Right cardiac atrium (tissue), 5 donors: ENCODE data around the gene ODF4. TPM values are rescaled to one million over a fixed set of nuclear protein-coding genes. Genes with fewer than 3 reads are reported as not detected.

ENCODE experiments used
- ATAC-seq, 2 donors: fragments of 200-7000 bp; cut with Tn5 transposase; one replicate each; pipeline versions ENCODE4 v1.8.0 to v1.9.1; 2020; ENCODE audit warnings: moderate library complexity in 2 of 2, mild to moderate bottlenecking in 1 of 2
- DNase-seq, 3 donors: peaks; one replicate each; pipeline ENCODE4 v3.0.0-alpha.2; 2020
- H3K27ac ChIP-seq: one replicate; pipeline ENCODE4 v1.5.1; 2013; ENCODE audit warnings: mild to moderate bottlenecking, low read length, control low read depth, moderate library complexity
- H3K27me3 ChIP-seq: one replicate; pipeline ENCODE4 v1.6.1; 2013; ENCODE audit not compliant: control insufficient read depth, insufficient read depth
- H3K4me1 ChIP-seq: one replicate; pipeline ENCODE4 v1.6.1; 2013; ENCODE audit warnings: low read length; ENCODE audit not compliant: control insufficient read depth, insufficient read depth
- H3K4me3 ChIP-seq: one replicate; pipeline ENCODE4 v1.5.1; 2013; ENCODE audit warnings: low read length, control low read depth
- H3K9me3 ChIP-seq: one replicate; pipeline ENCODE4 v1.6.1; 2013; ENCODE audit warnings: low read length; ENCODE audit not compliant: control insufficient read depth
- WGBS: extraction: QIAGEN DNeasy Blood & Tissue Kit; methylation state at CpG from one replicate; pipeline ENCODE4 v1.1.7; 2013; 5-methylcytosine and 5-hydroxymethylcytosine counted together
- intact Hi-C, 4 donors: fragments of 100-400 bp; cut with DNase I; formaldehyde crosslinking; loops; one replicate each; pipeline versions ENCODE4 v1.11.0 to v1.14.0; 2022 to 2023
- long read RNA-seq, 4 donors: library from polyadenylated mRNA; unstranded; transcript quantifications; one replicate each; pipeline ENCODE4 v2.0.0, GENCODE V29; 2020 to 2021
- polyA plus RNA-seq: library from polyadenylated mRNA; stranded (reverse); fragments of 200-250 nt; gene quantifications from one replicate; pipeline ENCODE4 v1.2.3, GENCODE V29; 2013
- total RNA-seq, 4 donors: library from RNA; stranded (reverse); fragmentation: NEBNext Ultra II Directional; extraction: Animal tissue kit (Norgen Biotek cat#: 25700); gene quantifications; one replicate each; pipeline ENCODE4 v1.2.1, GENCODE V29; 2021
- donor health status: healthy with polysubstance abuse.
- donor health status: DM: no; HTN: yes; CAD: no.
- donor health status: DM: no; HTN: no; CAD: no.
- donor health status: DM: no; HTN: yes; CAD: no; lungs with severe emphysema.
- donor health status: DM: yes; HTN: yes; CAD: no.

The ODF4 gene
- not detected for total RNA-seq
- not detected for polyA plus RNA-seq
- long read RNA-seq, donor 1: 0 reads
- long read RNA-seq, donor 2: 0 reads
- long read RNA-seq, donor 3: 0 reads
- long read RNA-seq, donor 4: 0 reads

- Histone ChIP-seq H3K27me3 (no peaks in the 10 kb centered on the region), H3K4me3 (no peak within 1 kb of the TSS), H3K27ac (no peak within 1 kb of the TSS), H3K9me3 (no peaks in the 10 kb centered on the region), H3K4me1 (peaks cover 4% of the 10 kb centered on the region)
- intact Hi-C loops: no loop called here
- DNase-seq: no peak
- WGBS: 84% methylated on average over 2 of the region's 2 CpGs
- ATAC-seq: no peak
Measured at GRCh38 chr17:8339540-8339939, at the start of gene ODF4. TSS of gene ODF4 (plus strand) at chr17:8339840. CDS start at chr17:8340052, 212 bp downstream.

- Histone ChIP-seq H3K9me3 (no peaks in the 10 kb centered on the region), H3K27me3 (no peaks in the 10 kb centered on the region), H3K27ac (no peak overlapping the region), H3K4me3 (no peak overlapping the region), H3K4me1 (peaks cover 10% of the 10 kb centered on the region)
- 61% methylated on average over 3 of the region's 3 CpGs for WGBS
- ATAC-seq (no peak), DNase-seq (no peak)
- intact Hi-C loops: no loop called here
Measured at GRCh38 chr17:8290043-8290442, 49.6 kb upstream of the ODF4 start.

GRCh38 chr17:8292639-8293395, 46.8 kb upstream of the ODF4 start:
- Histone ChIP-seq H3K27ac (no peak overlapping the region), H3K9me3 (no peaks in the 10 kb centered on the region), H3K4me1 (peaks cover 8% of the 10 kb centered on the region), H3K27me3 (no peaks in the 10 kb centered on the region), H3K4me3 (no peak overlapping the region)
- WGBS: 82% methylated on average over 5 of the region's 5 CpGs
- DNase-seq: peak in 1 of 3 donors; percentile 12
- no peak for ATAC-seq
- intact Hi-C loops: no loop called here

- intact Hi-C loops: no loop called here
- Histone ChIP-seq H3K27me3 (no peaks in the 10 kb centered on the region), H3K27ac (peak overlapping the region; percentile 95), H3K4me1 (peaks cover 7% of the 10 kb centered on the region), H3K9me3 (no peaks in the 10 kb centered on the region), H3K4me3 (no peak overlapping the region)
- ATAC-seq (no peak), DNase-seq (peak in 1 of 3 donors; percentile 53)
- 90% methylated on average over 9 of the region's 9 CpGs for WGBS
Measured at GRCh38 chr17:8294361-8294760, 45.3 kb upstream of the ODF4 start.

GRCh38 chr17:8294814-8295316, 44.8 kb upstream of the ODF4 start:
- DNase-seq (no peak), ATAC-seq (peak; percentile 8 to 15)
- H3K4me1 ChIP-seq: peaks cover 7% of the 10 kb centered on the region
- H3K27ac ChIP-seq: peak overlapping the region; percentile 95
- 6% methylated on average over 15 of the region's 15 CpGs for whole genome bisulfite sequencing
- no peaks in the 10 kb centered on the region for H3K9me3 ChIP-seq
- H3K27me3 ChIP-seq: no peaks in the 10 kb centered on the region
- intact Hi-C loops: no loop called here
- H3K4me3 ChIP-seq: peak overlapping the region; percentile 69

GRCh38 chr17:8300226-8300625, 39.4 kb upstream of the ODF4 start:
- H3K9me3 ChIP-seq: no peaks in the 10 kb centered on the region
- H3K27me3 ChIP-seq: no peaks in the 10 kb centered on the region
- no peak overlapping the region for H3K4me3 ChIP-seq
- no peak overlapping the region for H3K27ac ChIP-seq
- ATAC-seq (no peak), DNase-seq (no peak)
- no peaks in the 10 kb centered on the region for H3K4me1 ChIP-seq
- 57% methylated on average over 3 of the region's 3 CpGs for WGBS
- intact Hi-C loops: loop anchor here in 1 of 4 donors (10.0 kb wide), 1 partner anchor 205 kb away; no protein-coding TSS in a partner anchor

- Histone ChIP-seq H3K27ac (no peak overlapping the region), H3K9me3 (no peaks in the 10 kb centered on the region), H3K27me3 (no peaks in the 10 kb centered on the region), H3K4me1 (no peaks in the 10 kb centered on the region), H3K4me3 (no peak overlapping the region)
- intact Hi-C loops: loop anchor here in 1 of 4 donors (10.0 kb wide), 1 partner anchor 206 kb away; no protein-coding TSS in a partner anchor
- DNase-seq: peak; percentile 46 to 78 (median 73)
- 13% methylated on average over 8 of the region's 8 CpGs for WGBS
- peak; percentile 87 to 88 for ATAC-seq
Measured at GRCh38 chr17:8300627-8301242, 38.9 kb upstream of the ODF4 start.

GRCh38 chr17:8310601-8311123, 29.0 kb upstream of the ODF4 start:
- 46% methylated on average over 10 of the region's 10 CpGs for WGBS
- ATAC-seq (peak; percentile 73 to 85), DNase-seq (peak in 2 of 3 donors; percentile 46 to 59)
- Histone ChIP-seq H3K27ac (peak overlapping the region; percentile 79), H3K4me1 (no peaks in the 10 kb centered on the region), H3K9me3 (no peaks in the 10 kb centered on the region), H3K27me3 (no peaks in the 10 kb centered on the region), H3K4me3 (peak overlapping the region; percentile 42)
- intact Hi-C loops: loop anchor here in 2 of 4 donors (10.0 kb wide), 2 partner anchors 54 to 216 kb away; no protein-coding TSS in a partner anchor

GRCh38 chr17:8311131-8311790, 28.4 kb upstream of the ODF4 start:
- ATAC-seq: peak; percentile 63 to 82

GRCh38 chr17:8312251-8312650, 27.4 kb upstream of the ODF4 start:
- intact Hi-C loops: loop anchor here in 2 of 4 donors (10.0 kb wide), 2 partner anchors 53 to 217 kb away; no protein-coding TSS in a partner anchor
- Histone ChIP-seq H3K27ac (no peak overlapping the region), H3K27me3 (no peaks in the 10 kb centered on the region), H3K4me3 (peak overlapping the region; percentile 34), H3K9me3 (no peaks in the 10 kb centered on the region), H3K4me1 (no peaks in the 10 kb centered on the region)
- DNase-seq (peak in 1 of 3 donors; percentile 41), ATAC-seq (no peak)
- 60% methylated on average over 13 of the region's 13 CpGs for WGBS

More at GRCh38 chr17:8311131-8311790, 28.4 kb upstream of the ODF4 start:
- H3K4me3 ChIP-seq: peak overlapping the region; percentile 42
- DNase-seq: peak; percentile 69 to 81 (median 70)
- H3K4me1 ChIP-seq: no peaks in the 10 kb centered on the region
- intact Hi-C loops: loop anchor here in 2 of 4 donors (10.0 kb wide), 2 partner anchors 54 to 216 kb away; no protein-coding TSS in a partner anchor
- 61% methylated on average over 25 of the region's 25 CpGs for WGBS
- H3K27me3 ChIP-seq: no peaks in the 10 kb centered on the region
- H3K27ac ChIP-seq: peak overlapping the region; percentile 79
- H3K9me3 ChIP-seq: no peaks in the 10 kb centered on the region
